Measurements from ENCODE around the gene GZMM. TPM values are rescaled to one million over a fixed set of nuclear protein-coding genes. Genes with fewer than 3 reads are reported as not detected.
A peak's percentile ranks its signal among the peaks of the same experiment; 100 is the strongest.
"Not testable (repeated sequence)": the region's sequence is repeated elsewhere in the genome, so short reads cannot be mapped to it uniquely, and the experiment has no call there.

GZMM gene
- total RNA-seq, 1 experiment from 2014 or later: not detected

- H3K9ac ChIP-seq (ENCODE audit: low read length): no peak overlapping the region
- H3K4me3 ChIP-seq (ENCODE audit: low read length): no peak overlapping the region
- peaks cover 10% of the 10 kb centered on the region for H3K4me1 ChIP-seq (ENCODE audit: insufficient read depth, low read length)
- TF ChIP-seq EZH2 (IDR thresholded peaks at IDR 0.05; ENCODE audit: low read length, unreplicated experiment) (no peak), CTCF (conservative IDR thresholded peaks at IDR 0.05; ENCODE audit: low read depth, low read length) (peak; percentile 80), EZH2phosphoT487 (IDR thresholded peaks at IDR 0.05; ENCODE audit: borderline replicate concordance, low read length) (no peak)
- no peak overlapping the region for H3K4me2 ChIP-seq (ENCODE audit: low read length)
- peaks cover 7% of the 10 kb centered on the region; the same call in 1 of the 2 replicates for H3K27me3 ChIP-seq (ENCODE audit: low read length)
- H3K79me2 ChIP-seq (ENCODE audit: low read length): peaks cover 11% of the 10 kb centered on the region
- no TSS peak for BruUV-seq (replicated peaks)
- no peaks in the 10 kb centered on the region for H3K9me2 ChIP-seq (replicated peaks; ENCODE audit: low read length)
- CTCF ChIA-PET: interaction anchor here (0.6 kb wide), 1 partner anchor 150 kb away, joined by 3 read pairs; no protein-coding TSS in a partner anchor
- POLR2A ChIA-PET (ENCODE audit: unreplicated experiment): no interaction called here
- ATAC-seq (peak; percentile 61), DNase-seq (peak; percentile 44)
- no peaks in the 10 kb centered on the region; the same call in 1 of the 2 replicates for H3K36me3 ChIP-seq (ENCODE audit: low read depth, low read length)
- no peak overlapping the region for H2AFZ ChIP-seq (ENCODE audit: low read length)
- H3K27ac ChIP-seq (ENCODE audit: low read length): no peak overlapping the region
- peaks cover 5% of the 10 kb centered on the region; the same call in 1 of the 2 replicates for H4K20me1 ChIP-seq (ENCODE audit: low read length)
- intact Hi-C loops (cut with micrococcal nuclease): loop anchor here (5.0 kb wide), 1 partner anchor 148 kb away; no protein-coding TSS in a partner anchor
- no peaks in the 10 kb centered on the region for H3K9me3 ChIP-seq (ENCODE audit: low read length)
- no peaks in the 10 kb centered on the region for H3F3A ChIP-seq (ENCODE audit: low read length, unreplicated experiment)
These were observed 40.6 kb downstream of the GZMM start for GRCh38 chr19:584240-585001.

- intact Hi-C loops (cut with micrococcal nuclease): loop anchor here (5.0 kb wide), 1 partner anchor 147 kb away; no protein-coding TSS in a partner anchor
- POLR2A ChIA-PET (ENCODE audit: unreplicated experiment); BruUV-seq (replicated peaks); H3K27me3 ChIP-seq (ENCODE audit: low read length); H3K9me2 ChIP-seq (replicated peaks; ENCODE audit: low read length); H3K36me3 ChIP-seq (ENCODE audit: low read depth, low read length); H3F3A ChIP-seq (ENCODE audit: low read length, unreplicated experiment); H3K9me3 ChIP-seq (ENCODE audit: low read length); ATAC-seq; H4K20me1 ChIP-seq (ENCODE audit: low read length); DNase-seq; CTCF ChIA-PET; H3K4me3 ChIP-seq (ENCODE audit: low read length); H3K79me2 ChIP-seq (ENCODE audit: low read length); H3K9ac ChIP-seq (ENCODE audit: low read length); H3K4me2 ChIP-seq (ENCODE audit: low read length); H2AFZ ChIP-seq (ENCODE audit: low read length); H3K27ac ChIP-seq (ENCODE audit: low read length): not testable (repeated sequence)
- H3K4me1 ChIP-seq (ENCODE audit: insufficient read depth, low read length): peaks cover 10% of the 10 kb centered on the region
These were observed 41.3 kb downstream of the GZMM start for GRCh38 chr19:585146-585545.

GRCh38 chr19:585551-586110 lies 41.8 kb downstream of the GZMM start:
- no TSS peak for BruUV-seq (replicated peaks)
- Histone ChIP-seq H3K4me3 (ENCODE audit: low read length) (no peak overlapping the region), H3K9me2 (replicated peaks; ENCODE audit: low read length) (no peaks in the 10 kb centered on the region), H3F3A (ENCODE audit: low read length, unreplicated experiment) (no peaks in the 10 kb centered on the region), H3K4me2 (ENCODE audit: low read length) (no peak overlapping the region), H3K27ac (ENCODE audit: low read length) (no peak overlapping the region), H3K9me3 (ENCODE audit: low read length) (no peaks in the 10 kb centered on the region), H3K27me3 (ENCODE audit: low read length) (peaks cover 7% of the 10 kb centered on the region; the same call in 1 of the 2 replicates), H3K4me1 (ENCODE audit: insufficient read depth, low read length) (peaks cover 10% of the 10 kb centered on the region), H4K20me1 (ENCODE audit: low read length) (no peaks in the 10 kb centered on the region), H2AFZ (ENCODE audit: low read length) (no peak overlapping the region), H3K9ac (ENCODE audit: low read length) (no peak overlapping the region), H3K36me3 (ENCODE audit: low read depth, low read length) (no peaks in the 10 kb centered on the region; the same call in 1 of the 2 replicates), H3K79me2 (ENCODE audit: low read length) (no peaks in the 10 kb centered on the region)
- CTCF ChIA-PET: no interaction called here
- POLR2A ChIA-PET (ENCODE audit: unreplicated experiment): no interaction called here
- DNase-seq: no peak
- ATAC-seq: no peak
- TF ChIP-seq CTCF (conservative IDR thresholded peaks at IDR 0.05; ENCODE audit: low read depth, low read length): no peak
- TF ChIP-seq EZH2 (IDR thresholded peaks at IDR 0.05; ENCODE audit: low read length, unreplicated experiment): no peak
- intact Hi-C loops (cut with micrococcal nuclease): loop anchor here (5.0 kb wide), 1 partner anchor 147 kb away; no protein-coding TSS in a partner anchor

All from PC-3 (cell line).